ENCODE data around the gene ADAD2.

DNA sequence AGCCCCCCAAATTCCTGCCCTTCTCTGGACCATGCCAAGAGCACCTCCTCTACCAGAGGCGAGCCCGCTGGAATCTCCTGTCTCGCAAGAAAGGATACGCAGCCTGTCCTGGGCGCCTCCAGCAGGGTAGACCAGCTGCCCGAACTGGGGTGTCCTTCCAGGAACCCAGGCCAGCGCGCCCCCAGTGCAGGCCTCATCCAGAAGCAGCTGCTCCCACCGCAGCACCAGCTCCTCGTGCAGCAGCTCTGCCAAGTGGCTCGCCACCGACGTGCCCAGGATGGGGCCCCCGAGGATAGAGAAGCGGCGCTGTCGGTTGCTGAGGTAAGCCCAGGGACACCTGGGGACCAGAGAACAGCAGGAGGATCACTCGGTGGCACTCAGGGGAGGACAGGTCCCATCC, 8.9 kb upstream of the ADAD2 start:
- TF ChIP-seq, protein P1, sequence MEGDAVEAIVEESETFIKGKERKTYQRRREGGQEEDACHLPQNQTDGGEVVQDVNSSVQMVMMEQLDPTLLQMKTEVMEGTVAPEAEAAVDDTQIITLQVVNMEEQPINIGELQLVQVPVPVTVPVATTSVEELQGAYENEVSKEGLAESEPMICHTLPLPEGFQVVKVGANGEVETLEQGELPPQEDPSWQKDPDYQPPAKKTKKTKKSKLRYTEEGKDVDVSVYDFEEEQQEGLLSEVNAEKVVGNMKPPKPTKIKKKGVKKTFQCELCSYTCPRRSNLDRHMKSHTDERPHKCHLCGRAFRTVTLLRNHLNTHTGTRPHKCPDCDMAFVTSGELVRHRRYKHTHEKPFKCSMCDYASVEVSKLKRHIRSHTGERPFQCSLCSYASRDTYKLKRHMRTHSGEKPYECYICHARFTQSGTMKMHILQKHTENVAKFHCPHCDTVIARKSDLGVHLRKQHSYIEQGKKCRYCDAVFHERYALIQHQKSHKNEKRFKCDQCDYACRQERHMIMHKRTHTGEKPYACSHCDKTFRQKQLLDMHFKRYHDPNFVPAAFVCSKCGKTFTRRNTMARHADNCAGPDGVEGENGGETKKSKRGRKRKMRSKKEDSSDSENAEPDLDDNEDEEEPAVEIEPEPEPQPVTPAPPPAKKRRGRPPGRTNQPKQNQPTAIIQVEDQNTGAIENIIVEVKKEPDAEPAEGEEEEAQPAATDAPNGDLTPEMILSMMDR (IDR thresholded peaks at IDR 0.05; ENCODE audit: extremely low read depth in 1 of 2, insufficient read depth in 1 of 2, low read depth in 1 of 2, low read length in 2 of 2), result no peak
- no peak for TF ChIP-seq GATA2 (IDR thresholded peaks at IDR 0.05; ENCODE audit: insufficient read depth, insufficient read length, low read depth, low read length)
- no peak for TF ChIP-seq POLR2A (IDR thresholded peaks at IDR 0.05; ENCODE audit: low read depth, low read length)
- TF ChIP-seq, protein P2, sequence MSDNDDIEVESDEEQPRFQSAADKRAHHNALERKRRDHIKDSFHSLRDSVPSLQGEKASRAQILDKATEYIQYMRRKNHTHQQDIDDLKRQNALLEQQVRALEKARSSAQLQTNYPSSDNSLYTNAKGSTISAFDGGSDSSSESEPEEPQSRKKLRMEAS (IDR thresholded peaks at IDR 0.05; ENCODE audit: insufficient read depth, insufficient read length), result no peak
- TF ChIP-seq POLR2AphosphoS5 (IDR thresholded peaks at IDR 0.05; ENCODE audit: insufficient read depth, low read depth, low read length), result no peak
- TF ChIP-seq EZH2 (IDR thresholded peaks at IDR 0.05; ENCODE audit: borderline replicate concordance, low read depth, low read length, severe bottlenecking), result no peak
- no peak for TF ChIP-seq MYC (IDR thresholded peaks at IDR 0.05; ENCODE audit: low read depth, low read length)
- TF ChIP-seq JUN (IDR thresholded peaks at IDR 0.05; ENCODE audit: borderline replicate concordance, insufficient read depth, insufficient read length, low read depth), result no peak
